ENCODE data around the gene TBX1.
"Not testable (repeated sequence)": the region's sequence is repeated elsewhere in the genome, so short reads cannot be mapped to it uniquely, and the experiment has no call there.

Gene TBX1

GRCh38 chr22:19786959-19787848, 26.6 kb downstream of the TBX1 start:
- no peak overlapping the region for H3K27ac ChIP-seq
- no peak for TF ChIP-seq ZFX (IDR thresholded peaks at IDR 0.05)
- no peak for TF ChIP-seq CTCF (conservative IDR thresholded peaks at IDR 0.05)

- no peak for TF ChIP-seq ZFX (IDR thresholded peaks at IDR 0.05)
- TF ChIP-seq CTCF (conservative IDR thresholded peaks at IDR 0.05): no peak
Measured at GRCh38 chr22:19787849-19788141, 27.2 kb downstream of the TBX1 start.

GRCh38 chr22:19788661-19789225, 28.2 kb downstream of the TBX1 start:
- no peak overlapping the region for H3K27ac ChIP-seq
- TF ChIP-seq CTCF (conservative IDR thresholded peaks at IDR 0.05) (no peak), ZFX (IDR thresholded peaks at IDR 0.05) (no peak)

More at GRCh38 chr22:19787849-19788141, 27.2 kb downstream of the TBX1 start:
- H3K27ac ChIP-seq: no peak overlapping the region

- no peak overlapping the region for H3K27ac ChIP-seq
- no peak for TF ChIP-seq CTCF (conservative IDR thresholded peaks at IDR 0.05)
- no peak for TF ChIP-seq ZFX (IDR thresholded peaks at IDR 0.05)
Measured at GRCh38 chr22:19789406-19789805, 28.8 kb downstream of the TBX1 start.

GRCh38 chr22:19789828-19790227, 29.2 kb downstream of the TBX1 start:
- no peak overlapping the region for H3K27ac ChIP-seq
- TF ChIP-seq ZFX (IDR thresholded peaks at IDR 0.05) (no peak), CTCF (conservative IDR thresholded peaks at IDR 0.05) (no peak)

GRCh38 chr22:19791243-19791642, 30.7 kb downstream of the TBX1 start:
- no peak overlapping the region for H3K27ac ChIP-seq
- no peak for TF ChIP-seq ZFX (IDR thresholded peaks at IDR 0.05)

- TF ChIP-seq ZFX (IDR thresholded peaks at IDR 0.05) (no peak), CTCF (conservative IDR thresholded peaks at IDR 0.05) (no peak)
- no peak overlapping the region for H3K27ac ChIP-seq
Measured at GRCh38 chr22:19791894-19792293, 31.3 kb downstream of the TBX1 start.

GRCh38 chr22:19792383-19792896, 31.9 kb downstream of the TBX1 start:
- not testable (repeated sequence) for H3K27ac ChIP-seq
